ENCODE measurements around the gene SYVN1. TPM values are rescaled to one million over a fixed set of nuclear protein-coding genes. Genes with fewer than 3 reads are reported as not detected.
A peak's percentile ranks its signal among the peaks of the same experiment; 100 is the strongest.
"Not testable (repeated sequence)": the region's sequence is repeated elsewhere in the genome, so short reads cannot be mapped to it uniquely, and the experiment has no call there.

The SYVN1 gene
- total RNA-seq, 2 experiments from 2014 or later: 89.1 to 96.8 TPM

DNA sequence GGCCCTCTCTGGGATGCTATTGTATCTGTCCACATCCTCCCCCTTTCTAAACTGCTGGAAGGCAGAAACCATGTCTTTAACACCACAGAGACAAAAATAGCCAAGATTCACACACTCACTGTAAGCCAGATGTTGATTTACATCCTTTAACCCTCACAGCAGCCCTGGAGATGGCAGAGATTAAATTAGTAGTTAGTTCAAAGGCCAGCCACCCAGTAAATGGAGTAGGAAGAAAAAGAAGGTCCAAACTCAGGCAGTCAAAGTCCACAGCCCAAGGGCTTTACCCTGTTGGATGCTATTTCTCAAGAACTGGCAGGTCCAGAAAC, 14.7 kb downstream of the SYVN1 start:
- CTCF ChIA-PET: interaction anchor here (5.3 kb wide), 1 partner anchor 10 kb away, joined by 23 read pairs; no protein-coding TSS in a partner anchor
- Mint-ChIP-seq H3K27ac (peak overlapping the region; percentile 100), H3K9me3 (no peaks in the 10 kb centered on the region), H3K36me3 (ENCODE audit: low read depth) (peaks cover 67% of the 10 kb centered on the region), H3K27me3 (no peaks in the 10 kb centered on the region), H3K4me1 (ENCODE audit: low read depth) (peaks cover 51% of the 10 kb centered on the region), H3K4me3 (peak overlapping the region; percentile 100)
- Histone ChIP-seq H3K9me3 (ENCODE audit: control insufficient read depth in 1 of 2, insufficient read depth in 1 of 2, low read length in 2 of 2) (no peaks in the 10 kb centered on the region), H3K36me3 (ENCODE audit: insufficient read depth, low read length) (peaks cover 46% of the 10 kb centered on the region), H3K27me3 (ENCODE audit: control insufficient read depth in 1 of 2, insufficient read depth in 2 of 2, low read length in 2 of 2) (no peaks in the 10 kb centered on the region), H3K27ac (ENCODE audit: low read depth in 1 of 2, low read length in 2 of 2) (no peak overlapping the region), H3K4me1 (ENCODE audit: insufficient read depth, low read length) (peaks cover 67% of the 10 kb centered on the region), H3K4me3 (ENCODE audit: low read length) (no peak overlapping the region)
- DNase-seq: peak in 1 of 14 experiments; percentile 6
- intact Hi-C loops (cut with DNase I, micrococcal nuclease): loop anchor here (2.0 to 10.0 kb wide), 5 partner anchors 107 to 405 kb away; partner anchors contain the start of genes PPP2R5B (in 1 of the 2) and SCYL1 (in 1 of the 2)
- TF ChIP-seq, protein P1, sequence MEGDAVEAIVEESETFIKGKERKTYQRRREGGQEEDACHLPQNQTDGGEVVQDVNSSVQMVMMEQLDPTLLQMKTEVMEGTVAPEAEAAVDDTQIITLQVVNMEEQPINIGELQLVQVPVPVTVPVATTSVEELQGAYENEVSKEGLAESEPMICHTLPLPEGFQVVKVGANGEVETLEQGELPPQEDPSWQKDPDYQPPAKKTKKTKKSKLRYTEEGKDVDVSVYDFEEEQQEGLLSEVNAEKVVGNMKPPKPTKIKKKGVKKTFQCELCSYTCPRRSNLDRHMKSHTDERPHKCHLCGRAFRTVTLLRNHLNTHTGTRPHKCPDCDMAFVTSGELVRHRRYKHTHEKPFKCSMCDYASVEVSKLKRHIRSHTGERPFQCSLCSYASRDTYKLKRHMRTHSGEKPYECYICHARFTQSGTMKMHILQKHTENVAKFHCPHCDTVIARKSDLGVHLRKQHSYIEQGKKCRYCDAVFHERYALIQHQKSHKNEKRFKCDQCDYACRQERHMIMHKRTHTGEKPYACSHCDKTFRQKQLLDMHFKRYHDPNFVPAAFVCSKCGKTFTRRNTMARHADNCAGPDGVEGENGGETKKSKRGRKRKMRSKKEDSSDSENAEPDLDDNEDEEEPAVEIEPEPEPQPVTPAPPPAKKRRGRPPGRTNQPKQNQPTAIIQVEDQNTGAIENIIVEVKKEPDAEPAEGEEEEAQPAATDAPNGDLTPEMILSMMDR (IDR thresholded peaks at IDR 0.05): no peak
- POLR2A ChIA-PET: interaction anchor here (3.2 to 3.6 kb wide), 3 partner anchors 8 to 379 kb away, joined by 25 to 73 read pairs (median 57); partner anchors contain the start of genes MALAT1, SYVN1 and TM7SF2
- no peak for ATAC-seq (ENCODE audit: poor library complexity)

DNA sequence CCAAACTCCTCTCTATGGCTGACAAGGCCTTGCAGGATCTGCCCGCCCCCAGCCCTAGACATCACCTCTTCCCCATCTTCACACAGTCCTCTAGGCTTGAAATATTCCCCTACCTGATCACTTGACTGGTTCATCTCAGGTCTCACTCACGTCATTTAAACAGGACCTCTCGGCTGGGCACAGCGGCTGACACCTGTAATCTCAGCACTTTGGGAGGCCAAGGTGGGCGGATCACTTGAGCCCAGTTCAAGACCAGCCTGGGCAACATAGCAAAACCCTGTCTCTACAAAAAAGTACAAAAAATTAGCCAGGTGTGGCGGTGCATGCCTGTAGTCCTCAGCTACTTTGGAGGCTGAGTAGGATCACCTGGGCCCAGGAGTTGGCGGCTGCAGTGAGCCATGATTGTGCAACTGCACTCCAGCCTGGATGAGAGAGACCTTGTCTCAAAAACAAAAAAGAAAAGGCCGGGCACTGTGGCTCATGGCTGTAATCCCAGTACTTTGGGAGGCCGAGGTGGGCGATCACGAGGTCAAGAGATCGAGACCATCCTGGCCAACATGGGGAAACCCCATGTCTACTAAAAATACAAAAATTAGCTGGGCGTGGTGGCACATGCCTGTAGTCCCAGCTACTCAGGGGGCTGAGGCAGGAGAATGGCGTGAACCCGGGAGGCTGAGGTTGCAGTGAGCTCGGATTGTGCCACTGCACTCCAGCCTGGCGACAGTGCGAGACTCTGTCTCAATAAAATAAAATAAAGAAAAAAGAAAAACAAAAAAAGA, 15.2 kb downstream of the SYVN1 start:
- H3K36me3 Mint-ChIP-seq (ENCODE audit: low read depth): peaks cover 61% of the 10 kb centered on the region
- H3K4me1 Mint-ChIP-seq (ENCODE audit: low read depth): peaks cover 49% of the 10 kb centered on the region
- peak overlapping the region; percentile 100 for H3K4me3 Mint-ChIP-seq
- H3K9me3 Mint-ChIP-seq; H3K4me3 ChIP-seq (ENCODE audit: low read length); ATAC-seq (ENCODE audit: poor library complexity); H3K27me3 Mint-ChIP-seq; H3K9me3 ChIP-seq (ENCODE audit: control insufficient read depth in 1 of 2, insufficient read depth in 1 of 2, low read length in 2 of 2); H3K27me3 ChIP-seq (ENCODE audit: control insufficient read depth in 1 of 2, insufficient read depth in 2 of 2, low read length in 2 of 2): not testable (repeated sequence)
- Histone ChIP-seq H3K36me3 (ENCODE audit: insufficient read depth, low read length) (peaks cover 41% of the 10 kb centered on the region), H3K27ac (ENCODE audit: low read depth in 1 of 2, low read length in 2 of 2) (peak overlapping the region in 1 of 2 donors; percentile 5), H3K4me1 (ENCODE audit: insufficient read depth, low read length) (peaks cover 67% of the 10 kb centered on the region)
- intact Hi-C loops (cut with DNase I, micrococcal nuclease): loop anchor here (1.0 to 10.0 kb wide), 6 partner anchors 9 to 406 kb away; partner anchors contain the start of genes PPP2R5B (in 1 of the 2) and SCYL1 (in 1 of the 2)
- H3K27ac Mint-ChIP-seq: peak overlapping the region; percentile 100
- peak in 1 of 14 experiments; percentile 29 for DNase-seq
- ChIA-PET CTCF (interaction anchor here (1.7 to 5.3 kb wide), 3 partner anchors 9 to 105 kb away, joined by 7 to 23 read pairs (median 14); partner anchors contain the start of gene ARL2), POLR2A (interaction anchor here (2.1 to 3.2 kb wide), 5 partner anchors 16 to 380 kb away, joined by 8 to 57 read pairs (median 15); partner anchors contain the start of genes ARL2, CAPN1, MALAT1 and SAC3D1)

DNA sequence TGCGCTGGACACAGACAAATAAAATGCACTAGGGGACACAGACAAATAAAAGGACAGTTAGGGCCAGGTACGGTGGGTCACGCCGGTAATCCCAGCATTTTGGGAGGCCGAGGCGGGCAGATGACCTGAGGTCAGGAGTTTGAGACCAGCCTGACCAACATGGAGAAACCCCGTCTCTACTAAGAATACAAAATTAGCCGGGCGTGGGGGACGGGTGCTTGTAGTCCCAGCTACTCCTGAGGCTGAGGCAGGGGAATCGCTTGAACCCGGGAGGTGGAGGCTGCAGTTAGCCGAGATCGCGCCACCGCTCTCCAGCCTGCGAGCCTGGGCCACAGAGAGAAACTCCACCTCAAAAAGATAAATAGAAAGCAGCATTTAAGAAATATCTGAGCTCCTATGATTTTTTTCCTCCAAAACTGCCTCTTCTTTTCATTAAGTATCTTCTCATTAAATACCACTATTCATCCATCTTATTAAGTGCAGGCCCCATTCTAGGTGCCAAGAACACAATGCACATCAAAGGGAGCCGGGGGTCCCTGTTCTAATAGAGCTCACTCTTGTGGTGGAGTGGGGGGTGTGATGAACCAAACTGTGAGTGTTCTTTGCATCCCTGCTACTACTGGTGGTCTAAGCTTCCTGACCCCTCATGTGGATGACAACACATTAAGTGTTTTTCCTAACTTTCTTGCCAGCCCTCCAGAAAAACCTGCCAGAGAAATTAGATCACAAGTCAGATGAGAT, 16.1 kb downstream of the SYVN1 start:
- ATAC-seq (ENCODE audit: poor library complexity) (no peak), DNase-seq (no peak)
- H3K4me3 ChIP-seq (ENCODE audit: low read length): no peak overlapping the region
- POLR2A ChIA-PET: interaction anchor here (0.8 to 3.2 kb wide), 32 partner anchors 9 to 772 kb away, joined by 3 to 57 read pairs (median 5); partner anchors contain the start of genes ARL2, CAPN1, CCDC85B and EHD1
- intact Hi-C loops (cut with DNase I, micrococcal nuclease): loop anchor here (1.0 to 10.0 kb wide), 6 partner anchors 8 to 407 kb away; partner anchors contain the start of genes PPP2R5B (in 1 of the 2) and SCYL1 (in 1 of the 2)
- Mint-ChIP-seq H3K27ac (peak overlapping the region; percentile 91), H3K36me3 (ENCODE audit: low read depth) (peaks cover 61% of the 10 kb centered on the region), H3K4me3 (peak overlapping the region; percentile 96), H3K9me3 (no peaks in the 10 kb centered on the region), H3K27me3 (no peaks in the 10 kb centered on the region), H3K4me1 (ENCODE audit: low read depth) (peaks cover 54% of the 10 kb centered on the region)
- TF ChIP-seq, protein P1 (IDR thresholded peaks at IDR 0.05): peak; percentile 60
- H3K27me3 ChIP-seq (ENCODE audit: control insufficient read depth in 1 of 2, insufficient read depth in 2 of 2, low read length in 2 of 2): no peaks in the 10 kb centered on the region
- peaks cover 40% of the 10 kb centered on the region for H3K36me3 ChIP-seq (ENCODE audit: insufficient read depth, low read length)
- CTCF ChIA-PET: interaction anchor here (0.9 to 5.3 kb wide), 6 partner anchors 8 to 340 kb away, joined by 3 to 23 read pairs (median 6); partner anchors contain the start of genes ARL2 and SF1
- H3K4me1 ChIP-seq (ENCODE audit: insufficient read depth, low read length): peaks cover 66% of the 10 kb centered on the region
- H3K27ac ChIP-seq (ENCODE audit: low read depth in 1 of 2, low read length in 2 of 2): peak overlapping the region; percentile 5
- no peaks in the 10 kb centered on the region for H3K9me3 ChIP-seq (ENCODE audit: control insufficient read depth in 1 of 2, insufficient read depth in 1 of 2, low read length in 2 of 2)

Data from CD4-positive, alpha-beta T cell (primary cell).